NB4 (cell line): ENCODE results near the gene STXBP1.

Experiments
- DNase-seq: peaks from one replicate; pipeline ENCODE4 v3.0.0; 2010; ENCODE audit warnings: low read depth
- H3K4me3 ChIP-seq: one replicate; pipeline ENCODE4 v1.5.1; 2011; ENCODE audit warnings: mild to moderate bottlenecking, low read depth, low read length, moderate library complexity
- MAX ChIP-seq: IDR thresholded peaks from 2 replicates; pipeline ENCODE4 v1.6.1; 2011; ENCODE audit warnings: low read depth, low read length
- MYC ChIP-seq: IDR thresholded peaks from 2 replicates; pipeline ENCODE4 v1.6.1; 2011; ENCODE audit warnings: low read depth, low read length
- POLR2A ChIP-seq: IDR thresholded peaks from 2 replicates; pipeline ENCODE4 v1.6.1; 2011; ENCODE audit warnings: mild to moderate bottlenecking; ENCODE audit not compliant: insufficient read length; ENCODE audit errors: extremely low read depth
- TF ChIP-seq, protein P1 (sequence below): IDR thresholded peaks from one replicate; pipeline ENCODE4 v1.5.1; 2012; ENCODE audit warnings: low read depth, low read length

The STXBP1 gene

DNA sequence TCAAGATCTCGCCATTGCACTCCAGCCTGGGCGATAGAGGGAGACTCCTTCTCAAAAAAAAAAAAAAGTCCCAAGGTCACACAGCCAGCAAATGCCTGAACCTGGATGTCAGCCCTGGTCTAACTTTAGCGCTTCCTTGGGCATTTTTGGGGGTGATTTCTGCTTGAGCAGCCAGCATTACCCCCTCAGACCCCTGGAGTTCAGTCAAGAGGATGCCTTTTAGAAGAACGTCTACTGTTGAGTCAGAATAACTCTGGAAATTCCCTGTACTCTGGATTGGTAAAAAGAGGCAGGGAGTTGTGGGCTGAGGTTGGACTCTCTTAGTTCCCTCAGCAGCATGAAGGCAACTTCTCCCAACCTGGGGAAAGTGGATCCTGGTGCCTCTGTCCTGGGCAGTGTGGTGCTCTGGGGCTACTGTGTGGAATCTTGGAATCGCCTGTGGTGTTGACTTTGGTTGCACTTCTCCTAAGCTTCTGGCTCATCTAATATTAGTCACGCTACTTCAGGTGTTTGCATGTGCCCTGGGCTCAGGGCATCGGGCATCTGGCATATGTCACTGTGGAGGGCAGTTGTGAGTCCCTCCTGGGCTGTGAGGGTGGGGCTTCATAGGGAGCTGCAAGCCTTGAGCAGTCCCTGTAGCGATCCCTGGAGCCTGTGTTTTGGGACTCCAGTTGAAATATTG is 32.2 kb downstream of the STXBP1 start:
- TF ChIP-seq POLR2A (no peak), MYC (no peak), MAX (no peak)
- TF ChIP-seq, protein P1, sequence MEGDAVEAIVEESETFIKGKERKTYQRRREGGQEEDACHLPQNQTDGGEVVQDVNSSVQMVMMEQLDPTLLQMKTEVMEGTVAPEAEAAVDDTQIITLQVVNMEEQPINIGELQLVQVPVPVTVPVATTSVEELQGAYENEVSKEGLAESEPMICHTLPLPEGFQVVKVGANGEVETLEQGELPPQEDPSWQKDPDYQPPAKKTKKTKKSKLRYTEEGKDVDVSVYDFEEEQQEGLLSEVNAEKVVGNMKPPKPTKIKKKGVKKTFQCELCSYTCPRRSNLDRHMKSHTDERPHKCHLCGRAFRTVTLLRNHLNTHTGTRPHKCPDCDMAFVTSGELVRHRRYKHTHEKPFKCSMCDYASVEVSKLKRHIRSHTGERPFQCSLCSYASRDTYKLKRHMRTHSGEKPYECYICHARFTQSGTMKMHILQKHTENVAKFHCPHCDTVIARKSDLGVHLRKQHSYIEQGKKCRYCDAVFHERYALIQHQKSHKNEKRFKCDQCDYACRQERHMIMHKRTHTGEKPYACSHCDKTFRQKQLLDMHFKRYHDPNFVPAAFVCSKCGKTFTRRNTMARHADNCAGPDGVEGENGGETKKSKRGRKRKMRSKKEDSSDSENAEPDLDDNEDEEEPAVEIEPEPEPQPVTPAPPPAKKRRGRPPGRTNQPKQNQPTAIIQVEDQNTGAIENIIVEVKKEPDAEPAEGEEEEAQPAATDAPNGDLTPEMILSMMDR, result no peak

GRCh38 chr9:127644943-127645342 is 32.9 kb downstream of the STXBP1 start:
- no peak for TF ChIP-seq MAX
- TF ChIP-seq, protein P1, result no peak
- no peak for TF ChIP-seq MYC
- TF ChIP-seq POLR2A, result no peak
- no peak overlapping the region for H3K4me3 ChIP-seq
- DNase-seq, result no peak

More for the DNA sequence above, 32.2 kb downstream of the STXBP1 start:
- no peak for DNase-seq
- no peak overlapping the region for H3K4me3 ChIP-seq

DNA sequence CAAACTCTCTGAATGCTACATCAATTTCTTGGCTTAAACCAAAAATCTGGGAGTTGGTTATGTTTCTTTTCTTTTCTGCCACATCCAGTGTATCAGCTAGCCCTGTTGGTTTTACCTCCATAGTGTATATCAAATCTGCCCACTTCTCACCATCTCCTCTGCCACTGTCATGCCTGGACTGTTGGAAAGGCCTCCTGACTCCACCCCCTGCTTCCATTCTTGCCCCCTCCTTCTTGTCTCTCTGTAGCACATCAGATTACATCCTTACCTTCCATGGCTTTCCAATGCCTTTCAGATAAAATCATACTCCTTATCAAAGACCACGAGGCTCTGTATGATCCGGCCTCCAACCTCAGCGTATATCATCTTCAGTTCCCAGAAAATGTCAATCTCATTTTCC is 35.4 kb downstream of the STXBP1 start:
- H3K4me3 ChIP-seq, result no peak overlapping the region
- no peak for DNase-seq
- TF ChIP-seq, protein P1, result no peak
- TF ChIP-seq MAX, result no peak
- no peak for TF ChIP-seq MYC
- TF ChIP-seq POLR2A, result no peak

- TF ChIP-seq, protein P1, result no peak
- TF ChIP-seq POLR2A, result no peak
- no peak for TF ChIP-seq MYC
- TF ChIP-seq MAX, result no peak
- DNase-seq, result no peak
- no peak overlapping the region for H3K4me3 ChIP-seq
These were observed 38.4 kb downstream of the STXBP1 start for GRCh38 chr9:127650518-127650917.

GRCh38 chr9:127651697-127652610 is 39.9 kb downstream of the STXBP1 start:
- no peak for TF ChIP-seq MAX
- no peak for TF ChIP-seq POLR2A
- TF ChIP-seq MYC, result no peak
- TF ChIP-seq, protein P1, result no peak
- no peak for DNase-seq
- H3K4me3 ChIP-seq, result no peak overlapping the region
